ENCODE data around the gene ARL6IP5. TPM values are rescaled to one million over a fixed set of nuclear protein-coding genes. Genes with fewer than 3 reads are reported as not detected.

Gene ARL6IP5
- total RNA-seq, 1 experiment from 2014 or later: 30.0 TPM

GRCh38 chr3:69081583-69082262 is 3.0 kb upstream of the ARL6IP5 start:
- no peak overlapping the region for H3K4me3 ChIP-seq (replicated peaks in 1 of 2; ENCODE audit: low read depth in 1 of 2, low read length in 2 of 2)
- CTCF ChIA-PET: no interaction called here
- H3K36me3 ChIP-seq (ENCODE audit: control insufficient read depth in 1 of 2, insufficient read depth in 2 of 2, low read length in 2 of 2): no peaks in the 10 kb centered on the region
- ATAC-seq (no peak), DNase-seq (ENCODE audit: low read depth, low spot score) (no peak)
- H3K4me1 ChIP-seq (ENCODE audit: control insufficient read depth in 1 of 2, insufficient read depth in 2 of 2, low read length in 2 of 2): peaks cover 28 to 58% of the 10 kb centered on the region in 2 experiments
- intact Hi-C loops (cut with micrococcal nuclease): loop anchor here (2.0 kb wide), 1 partner anchor 69 kb away; the partner anchor contains the start of gene EOGT
- no peak overlapping the region for H3K9ac ChIP-seq (ENCODE audit: low read length)
- BruUV-seq (replicated peaks): no TSS peak
- no peaks in the 10 kb centered on the region for H3K9me3 ChIP-seq (ENCODE audit: control insufficient read depth in 1 of 2, insufficient read depth in 1 of 2, low read depth in 1 of 2, low read length in 2 of 2)
- RAD21 ChIA-PET (ENCODE audit: low non-redundant PET in 1 of 2, low total read pairs in 2 of 2, uncharacterized antibody in 2 of 2, unreplicated experiment in 2 of 2): no interaction called here
- POLR2A ChIA-PET: no interaction called here
- no peak overlapping the region for H2AFZ ChIP-seq (ENCODE audit: low read depth, low read length, poor library complexity, severe bottlenecking)
- no peak overlapping the region for H3K27ac ChIP-seq (ENCODE audit: low read depth, low read length)
- TF ChIP-seq MAX (IDR thresholded peaks at IDR 0.05) (0 out of 2 replicates have a peak, but pooled peaks have one; percentile 20), FOSL1 (IDR thresholded peaks at IDR 0.05; ENCODE audit: low read depth) (peak; percentile 30; the same call in 1 of the 2 replicates), JUND (IDR thresholded peaks at IDR 0.05) (peak; percentile 31; the same call in 1 of the 2 replicates), ZNF274 (IDR thresholded peaks at IDR 0.05; ENCODE audit: low read depth, low read length) (no peak), CBX3 (IDR thresholded peaks at IDR 0.05; ENCODE audit: low read depth) (peak; percentile 58; the same call in 1 of the 2 replicates), EZH2 (IDR thresholded peaks at IDR 0.05) (no peak), YY1 (IDR thresholded peaks at IDR 0.05; ENCODE audit: extremely low read depth, insufficient replicate concordance, low read depth, low read length) (no peak), SP1 (IDR thresholded peaks at IDR 0.05; ENCODE audit: low read depth) (no peak)
- H4K20me1 ChIP-seq (ENCODE audit: insufficient read depth): no peaks in the 10 kb centered on the region
- no peaks in the 10 kb centered on the region for H3K27me3 ChIP-seq (ENCODE audit: insufficient read depth, low read length)
- H3K79me2 ChIP-seq (ENCODE audit: insufficient read depth, low read length): peaks cover 43% of the 10 kb centered on the region
- peak overlapping the region; percentile 40 for H3K4me2 ChIP-seq (ENCODE audit: low read length)
- no peaks in the 10 kb centered on the region for H3K9me2 ChIP-seq (ENCODE audit: insufficient read depth)

GRCh38 chr3:69082361-69082760 is 2.4 kb upstream of the ARL6IP5 start:
- H3K4me3 ChIP-seq (replicated peaks in 1 of 2; ENCODE audit: low read depth in 1 of 2, low read length in 2 of 2): no peak overlapping the region
- H3K79me2 ChIP-seq (ENCODE audit: insufficient read depth, low read length): peaks cover 41% of the 10 kb centered on the region
- CTCF ChIA-PET: no interaction called here
- H3K9me3 ChIP-seq (ENCODE audit: control insufficient read depth in 1 of 2, insufficient read depth in 1 of 2, low read depth in 1 of 2, low read length in 2 of 2): no peaks in the 10 kb centered on the region
- intact Hi-C loops (cut with micrococcal nuclease): no loop called here
- POLR2A ChIA-PET: no interaction called here
- H3K4me2 ChIP-seq (ENCODE audit: low read length): peak overlapping the region; percentile 40
- no peak overlapping the region for H3K9ac ChIP-seq (ENCODE audit: low read length)
- ATAC-seq (no peak), DNase-seq (ENCODE audit: low read depth, low spot score) (no peak)
- no peaks in the 10 kb centered on the region for H3K9me2 ChIP-seq (ENCODE audit: insufficient read depth)
- no peaks in the 10 kb centered on the region for H3K36me3 ChIP-seq (ENCODE audit: control insufficient read depth in 1 of 2, insufficient read depth in 2 of 2, low read length in 2 of 2)
- peak overlapping the region; percentile 62 for H2AFZ ChIP-seq (ENCODE audit: low read depth, low read length, poor library complexity, severe bottlenecking)
- no peaks in the 10 kb centered on the region for H3K27me3 ChIP-seq (ENCODE audit: insufficient read depth, low read length)
- H4K20me1 ChIP-seq (ENCODE audit: insufficient read depth): no peaks in the 10 kb centered on the region
- peaks cover 35 to 64% of the 10 kb centered on the region in 2 experiments for H3K4me1 ChIP-seq (ENCODE audit: control insufficient read depth in 1 of 2, insufficient read depth in 2 of 2, low read length in 2 of 2)
- H3K27ac ChIP-seq (ENCODE audit: low read depth, low read length): no peak overlapping the region
- RAD21 ChIA-PET (ENCODE audit: low non-redundant PET in 1 of 2, low total read pairs in 2 of 2, uncharacterized antibody in 2 of 2, unreplicated experiment in 2 of 2): no interaction called here
- no peak for TF ChIP-seq YY1 (IDR thresholded peaks at IDR 0.05; ENCODE audit: extremely low read depth, insufficient replicate concordance, low read depth, low read length)
- TF ChIP-seq ELF1 (IDR thresholded peaks at IDR 0.05; ENCODE audit: borderline replicate concordance, low read depth): no peak
- no peak for TF ChIP-seq POLR2AphosphoS5 (IDR thresholded peaks at IDR 0.05; ENCODE audit: low read depth, low read length)
- BruUV-seq (replicated peaks): no TSS peak

All from HCT116 (cell line).